GM12892 (cell line): ENCODE data around the gene ARHGEF2.

Source experiments
- DNase-seq: peaks from one replicate; pipeline ENCODE4 v3.0.0; 2011; ENCODE audit not compliant: insufficient read length
- FAIRE-seq: peaks from 2 replicates; lab custom pipeline; 2011; peaks lifted over from hg19 to GRCh38; lab: Jason Lieb, UNC
- POLR2A ChIP-seq: IDR thresholded peaks from 2 replicates; pipeline ENCODE4 v1.6.1; 2011; ENCODE audit warnings: low read depth, low read length, control low read depth
- POLR2AphosphoS5 ChIP-seq: IDR thresholded peaks from 2 replicates; pipeline ENCODE4 v1.6.1; 2011; ENCODE audit warnings: low read depth, low read length, control low read depth
- TAF1 ChIP-seq: IDR thresholded peaks from 2 replicates; pipeline ENCODE4 v1.6.1; 2011; ENCODE audit warnings: low read depth, mild to moderate bottlenecking, control low read depth, low read length, borderline replicate concordance

ARHGEF2 gene

GRCh38 chr1:156006666-156007376, 28.5 kb upstream of the ARHGEF2 start:
- FAIRE-seq = no peak
- TF ChIP-seq POLR2A (no peak), POLR2AphosphoS5 (0 out of 2 replicates have a peak, but pooled peaks have one; percentile 9)
- DNase-seq = no peak

- TF ChIP-seq POLR2A (no peak), POLR2AphosphoS5 (no peak), TAF1 (no peak)
- DNase-seq (no peak), FAIRE-seq (no peak)
These were observed 26.7 kb upstream of the ARHGEF2 start for GRCh38 chr1:156004843-156005584.

DNA sequence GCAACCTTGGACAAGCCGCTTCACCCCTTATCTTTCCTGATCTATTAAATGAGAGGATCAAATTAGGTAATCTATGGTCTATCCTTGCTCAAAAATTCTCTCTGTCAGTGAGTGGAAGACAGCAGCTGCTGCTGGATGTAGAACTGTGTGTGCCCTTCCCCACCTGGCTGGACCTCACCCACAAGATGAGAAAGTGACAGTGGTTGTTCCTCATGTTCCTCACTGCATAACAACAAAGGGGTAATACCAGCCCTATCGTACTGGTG, 25.5 kb upstream of the ARHGEF2 start:
- FAIRE-seq (no peak), DNase-seq (no peak)
- TF ChIP-seq TAF1 (no peak), POLR2AphosphoS5 (no peak), POLR2A (no peak)

GRCh38 chr1:156002188-156002911, 24.0 kb upstream of the ARHGEF2 start:
- DNase-seq (no peak), FAIRE-seq (no peak)
- TF ChIP-seq TAF1 = no peak
- TF ChIP-seq POLR2A = no peak
- no peak for TF ChIP-seq POLR2AphosphoS5

DNA sequence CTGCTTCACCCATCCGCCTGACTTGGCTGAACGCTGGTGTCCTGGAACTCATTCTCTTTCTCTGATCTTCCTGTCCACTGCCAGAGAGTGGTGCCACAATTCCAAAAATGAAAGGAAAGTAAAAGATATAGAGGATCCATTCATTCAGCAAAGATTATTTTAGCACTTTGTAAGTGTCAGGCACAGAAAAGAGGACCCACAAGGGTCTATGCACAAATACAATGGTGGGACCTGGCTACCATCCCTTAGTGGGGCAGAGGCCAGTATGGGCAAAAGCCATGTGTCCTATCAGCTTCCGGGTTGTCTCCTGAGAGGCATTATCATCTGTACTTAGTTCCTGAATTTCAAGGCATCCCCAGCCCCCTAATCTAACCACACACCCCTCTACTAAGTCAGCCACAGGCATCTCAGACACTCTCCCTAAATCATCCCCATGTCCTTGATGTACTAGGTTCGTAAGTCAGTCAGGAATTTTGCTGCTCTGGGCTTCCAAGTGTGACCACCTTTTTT, 23.4 kb upstream of the ARHGEF2 start:
- no peak for TF ChIP-seq TAF1
- TF ChIP-seq POLR2A = no peak
- TF ChIP-seq POLR2AphosphoS5 = no peak
- FAIRE-seq (no peak), DNase-seq (no peak)

- FAIRE-seq = no peak
- DNase-seq = no peak
- no peak for TF ChIP-seq POLR2AphosphoS5
- TF ChIP-seq POLR2A = no peak
- TF ChIP-seq TAF1 = no peak
These were observed 22.8 kb upstream of the ARHGEF2 start for GRCh38 chr1:156001021-156001661.

DNA sequence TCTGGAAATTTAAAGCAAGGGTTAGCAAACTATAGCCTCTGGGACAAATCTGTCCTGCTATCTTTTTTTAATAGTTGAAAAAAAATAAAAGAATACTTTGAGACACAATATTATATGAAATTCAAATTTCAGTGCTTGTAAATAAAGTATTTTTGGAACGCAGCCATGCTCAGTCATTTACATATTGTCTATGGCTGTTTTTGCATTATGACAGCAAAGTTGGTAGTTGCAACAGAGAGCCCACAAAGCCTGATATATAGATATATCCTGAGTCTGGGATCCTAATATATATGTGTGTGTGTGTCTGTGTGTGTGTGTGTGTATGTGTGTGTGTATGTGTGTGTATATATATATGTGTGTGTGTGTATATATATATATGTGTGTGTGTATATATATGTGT, 21.6 kb upstream of the ARHGEF2 start:
- TF ChIP-seq POLR2A = no peak
- TF ChIP-seq POLR2AphosphoS5 = no peak
- no peak for TF ChIP-seq TAF1
- DNase-seq (no peak), FAIRE-seq (no peak)

GRCh38 chr1:155996166-155996565, 17.8 kb upstream of the ARHGEF2 start:
- TF ChIP-seq TAF1 = no peak
- no peak for TF ChIP-seq POLR2AphosphoS5
- TF ChIP-seq POLR2A = no peak
- FAIRE-seq = no peak
- DNase-seq = no peak

DNA sequence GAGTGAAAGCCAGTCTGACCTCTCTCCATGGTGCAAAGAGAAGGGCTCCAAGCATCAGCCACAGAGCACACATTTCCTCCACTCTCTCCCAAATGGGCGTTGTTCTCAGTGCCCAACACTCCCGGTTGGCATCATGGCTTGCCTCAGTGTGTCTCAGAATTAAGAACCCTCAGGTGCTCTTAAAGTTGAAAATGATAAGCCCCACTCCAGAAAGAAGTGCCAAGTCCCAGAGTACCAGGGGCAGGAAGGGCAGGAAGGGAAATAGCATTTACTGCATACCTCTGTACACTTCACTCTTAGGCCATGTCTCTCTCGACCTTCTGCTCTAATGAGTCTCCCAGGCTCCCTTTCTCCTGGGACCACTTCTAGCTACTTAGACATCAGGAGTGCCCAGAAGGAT, 15.2 kb upstream of the ARHGEF2 start:
- TF ChIP-seq POLR2AphosphoS5 (no peak), POLR2A (no peak), TAF1 (no peak)
- FAIRE-seq = no peak
- no peak for DNase-seq

- DNase-seq (no peak), FAIRE-seq (peak; percentile 46)
- no peak for TF ChIP-seq POLR2AphosphoS5
- TF ChIP-seq TAF1 = no peak
These were observed 11.8 kb upstream of the ARHGEF2 start for GRCh38 chr1:155990005-155990739.
